HG02870 (cell line): Measurements from ENCODE around the gene L3MBTL4.

Experiments used
- ATAC-seq: cut with Tn5 transposase; IDR thresholded peaks from one replicate; pipeline ENCODE4 v1.9.1; 2021; ENCODE audit warnings: mild to moderate bottlenecking, moderate library complexity; ENCODE audit not compliant: unreplicated experiment

L3MBTL4 gene

DNA sequence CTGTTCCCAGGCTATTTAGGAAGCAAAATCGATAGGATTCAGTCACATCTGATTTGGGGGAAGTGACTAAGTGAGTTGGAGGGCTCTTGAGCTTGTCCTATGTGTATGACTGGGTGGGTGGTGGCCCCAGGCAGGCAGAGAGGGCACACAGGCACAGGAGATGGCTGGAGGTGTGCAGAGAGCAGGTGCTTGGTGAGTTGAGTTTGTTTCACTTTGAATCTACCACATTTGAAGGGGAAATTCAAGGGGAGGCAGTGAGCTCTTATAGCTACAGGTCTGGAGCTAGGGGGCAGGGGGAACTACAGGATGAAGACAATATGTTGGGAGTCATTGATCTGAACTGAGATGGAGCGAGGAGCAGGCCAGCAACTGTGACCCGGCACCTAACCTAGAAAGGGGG lies 476.9 kb downstream of the L3MBTL4 start:
- no peak for ATAC-seq

DNA sequence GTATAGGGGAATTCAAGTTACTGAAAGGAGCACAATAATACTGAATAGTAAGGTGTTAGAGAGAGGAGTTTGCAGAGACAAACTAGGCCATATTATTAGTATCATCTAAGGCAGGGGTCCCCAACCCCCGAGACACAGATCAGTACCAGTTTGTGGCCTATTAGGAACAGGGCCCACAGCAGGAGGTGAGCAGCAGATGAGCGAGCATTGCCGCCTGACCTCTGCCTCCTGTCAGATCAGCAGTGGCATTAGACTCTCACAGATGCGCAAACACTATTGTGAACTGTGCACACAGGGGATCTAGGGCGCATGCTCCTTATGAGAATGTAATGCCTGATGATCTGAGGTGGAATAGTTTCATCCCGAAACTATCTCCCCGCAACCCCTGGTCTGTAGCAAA lies 477.6 kb downstream of the L3MBTL4 start:
- no peak for ATAC-seq

- ATAC-seq: no peak
Observed at GRCh38 chr18:5930789-5931188, 483.9 kb downstream of the L3MBTL4 start.

GRCh38 chr18:5918205-5918858 lies 496.4 kb downstream of the L3MBTL4 start:
- ATAC-seq: no peak

GRCh38 chr18:5914951-5915350 lies 499.8 kb downstream of the L3MBTL4 start:
- ATAC-seq: no peak

- no peak for ATAC-seq
Observed at GRCh38 chr18:5914016-5914415, 500.7 kb downstream of the L3MBTL4 start.

DNA sequence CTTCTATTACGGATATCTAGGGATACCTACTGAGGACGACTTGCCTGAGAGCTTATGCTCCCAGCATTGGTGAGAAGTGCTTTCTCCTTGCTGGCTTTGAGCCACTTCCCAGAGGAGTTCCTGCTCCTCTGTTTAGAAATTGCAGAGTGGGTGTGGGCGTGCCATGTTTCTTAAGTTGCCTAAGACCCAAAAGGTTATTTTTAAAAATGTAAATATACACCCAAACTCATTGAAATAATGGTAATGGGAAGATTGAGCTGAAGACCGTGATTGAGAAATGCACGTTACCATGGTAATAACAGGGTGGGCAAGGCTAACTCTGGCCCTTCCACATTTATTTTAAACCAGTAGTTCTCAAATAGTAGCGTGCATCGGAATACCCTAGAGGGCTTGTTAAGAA lies 502.1 kb downstream of the L3MBTL4 start:
- no peak for ATAC-seq

- ATAC-seq: no peak
Observed at GRCh38 chr18:5909125-5909524, 505.6 kb downstream of the L3MBTL4 start.
